ENCODE data around the gene LGALS4.
"Not testable (repeated sequence)": the region's sequence is repeated elsewhere in the genome, so short reads cannot be mapped to it uniquely, and the experiment has no call there.

Gene LGALS4

DNA sequence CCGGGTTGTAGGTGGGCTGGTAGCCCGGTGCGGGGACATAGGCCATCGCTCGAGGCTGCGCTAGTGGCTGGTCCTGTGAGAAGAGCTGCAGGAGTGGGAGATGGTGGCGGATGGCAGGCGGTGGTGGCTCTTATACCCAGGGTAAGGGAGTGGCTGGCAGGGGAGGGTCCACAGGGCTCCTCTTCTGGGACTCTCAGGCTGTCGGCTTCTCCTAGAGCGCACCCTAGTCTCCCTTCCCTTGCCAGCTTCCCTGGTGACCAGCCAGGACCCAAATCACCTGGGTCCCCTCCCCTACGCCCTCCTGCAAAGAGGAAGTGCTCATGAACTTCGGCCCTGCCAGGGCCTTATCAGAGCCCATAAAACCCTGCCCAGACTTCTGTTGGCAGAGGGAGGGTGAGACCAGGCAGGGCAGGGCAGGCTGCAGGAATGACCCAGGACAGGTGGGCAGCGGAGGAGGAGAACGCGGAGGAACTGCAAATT, at the start of gene LGALS4:
TSS of gene LGALS4 (minus strand) at position 105 of the 480 bp plus-strand sequence. CDS start at position 46, 59 bp downstream.
- in situ Hi-C loops (cut with MboI; ENCODE audit: low sequenced_read_pairs), result no loop called here

DNA sequence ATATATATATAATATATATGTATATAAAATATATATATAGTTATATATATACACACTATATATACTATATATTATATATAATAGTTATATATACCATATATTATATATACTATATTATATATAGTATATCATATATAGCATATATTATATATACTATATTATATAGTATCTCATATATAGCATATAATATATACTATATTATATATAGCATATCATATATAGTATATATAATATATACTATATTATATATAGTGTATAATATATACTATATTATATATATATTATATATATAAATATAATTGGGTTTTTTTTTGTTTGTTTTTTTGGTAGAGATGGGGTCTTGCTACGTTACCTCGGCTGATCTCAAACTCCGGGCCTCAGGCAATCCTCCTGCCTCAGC, 48.6 kb upstream of the LGALS4 start:
- in situ Hi-C loops (cut with MboI; ENCODE audit: low sequenced_read_pairs), result no loop called here

DNA sequence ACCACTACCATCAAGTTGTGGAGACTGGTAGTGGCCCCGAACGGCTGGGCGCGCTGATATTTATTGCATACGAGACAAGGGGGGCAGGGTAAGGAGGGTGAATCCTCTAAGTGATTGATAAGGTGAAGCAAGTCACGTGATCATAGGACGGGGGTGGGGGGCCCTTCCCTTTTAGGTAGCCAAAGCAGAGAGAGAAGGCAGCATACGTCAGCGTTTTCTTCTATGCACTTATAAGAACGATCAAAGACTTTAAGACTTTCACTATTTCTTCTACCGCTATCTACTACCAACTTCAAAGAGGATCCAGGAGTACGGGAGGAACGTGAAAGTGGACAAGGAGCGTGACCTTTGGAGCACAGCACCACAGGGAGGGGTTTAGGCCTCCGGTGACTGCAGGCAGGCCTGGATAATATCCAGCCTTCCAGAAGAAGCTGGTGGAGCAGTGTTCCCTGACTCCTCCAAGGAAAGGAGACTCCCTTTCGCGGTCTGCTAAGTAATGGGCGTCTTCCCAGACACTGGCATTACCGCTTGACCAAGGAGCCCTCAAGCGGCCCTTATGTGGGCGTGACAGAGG, 47.0 kb upstream of the LGALS4 start:
- in situ Hi-C loops (cut with MboI; ENCODE audit: low sequenced_read_pairs), result not testable (repeated sequence)

GRCh38 chr19:38856813-38857212, 44.1 kb upstream of the LGALS4 start:
- in situ Hi-C loops (cut with MboI; ENCODE audit: low sequenced_read_pairs), result no loop called here

DNA sequence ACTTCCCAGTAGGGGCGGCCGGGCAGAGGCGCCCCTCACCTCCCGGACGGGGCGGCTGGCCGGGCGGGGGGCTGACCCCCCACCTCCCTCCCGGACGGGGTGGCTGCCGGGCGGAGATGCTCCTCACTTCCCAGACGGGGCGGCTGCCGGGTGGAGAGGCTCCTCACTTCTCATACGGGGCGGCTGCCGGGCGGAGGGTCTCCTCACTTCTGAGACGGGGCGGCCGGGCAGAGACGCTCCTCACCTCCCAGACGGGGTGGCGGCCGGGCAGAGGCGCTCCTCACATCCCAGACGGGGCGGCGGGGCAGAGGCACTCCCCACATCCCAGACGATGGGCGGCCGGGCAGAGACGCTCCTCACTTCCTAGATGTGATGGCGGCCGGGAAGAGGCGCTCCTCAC, 43.0 kb upstream of the LGALS4 start:
- in situ Hi-C loops (cut with MboI; ENCODE audit: low sequenced_read_pairs), result not testable (repeated sequence)

- in situ Hi-C loops (cut with MboI; ENCODE audit: low sequenced_read_pairs), result not testable (repeated sequence)
Measured at GRCh38 chr19:38854961-38855360, 42.2 kb upstream of the LGALS4 start.

GRCh38 chr19:38853214-38853613, 40.5 kb upstream of the LGALS4 start:
- in situ Hi-C loops (cut with MboI; ENCODE audit: low sequenced_read_pairs), result no loop called here

GRCh38 chr19:38852231-38853044, 39.7 kb upstream of the LGALS4 start:
- in situ Hi-C loops (cut with MboI; ENCODE audit: low sequenced_read_pairs), result no loop called here

- in situ Hi-C loops (cut with MboI; ENCODE audit: low sequenced_read_pairs), result no loop called here
Measured at GRCh38 chr19:38851622-38852230, 39.0 kb upstream of the LGALS4 start.

DNA sequence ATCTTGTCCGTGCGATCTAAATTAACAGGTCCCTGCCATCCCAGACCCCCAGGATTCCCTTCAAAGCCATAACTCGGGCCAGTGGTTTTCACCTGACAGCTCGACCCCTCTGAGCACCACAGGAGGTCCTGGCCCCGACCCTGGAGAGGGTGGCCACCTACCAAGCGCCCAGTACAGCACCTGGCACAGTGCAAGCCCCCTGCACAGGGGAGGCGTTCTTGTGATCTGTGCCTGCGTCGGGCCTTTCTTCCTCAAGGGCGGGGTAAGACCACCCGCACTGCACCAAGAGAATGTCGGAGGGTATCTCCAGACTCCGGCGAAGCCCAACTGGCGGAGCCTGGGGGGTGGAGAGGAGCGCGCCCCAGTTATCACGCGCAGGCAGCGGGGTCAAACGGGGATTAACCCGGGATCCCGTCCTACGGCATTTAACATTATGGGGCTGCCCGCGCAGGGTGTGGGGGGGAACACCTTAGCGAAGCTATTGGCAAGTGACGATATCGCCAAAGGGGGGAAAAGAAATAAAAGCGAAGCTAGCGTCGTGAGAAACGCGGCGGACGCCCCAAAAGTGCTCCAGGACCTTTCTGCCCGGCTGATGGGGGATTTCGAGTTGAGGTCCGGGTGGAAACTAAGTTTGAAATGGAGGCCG, 38.4 kb upstream of the LGALS4 start:
- in situ Hi-C loops (cut with MboI; ENCODE audit: low sequenced_read_pairs), result no loop called here

- in situ Hi-C loops (cut with MboI; ENCODE audit: low sequenced_read_pairs), result no loop called here
Measured at GRCh38 chr19:38850436-38850975, 37.8 kb upstream of the LGALS4 start.

DNA sequence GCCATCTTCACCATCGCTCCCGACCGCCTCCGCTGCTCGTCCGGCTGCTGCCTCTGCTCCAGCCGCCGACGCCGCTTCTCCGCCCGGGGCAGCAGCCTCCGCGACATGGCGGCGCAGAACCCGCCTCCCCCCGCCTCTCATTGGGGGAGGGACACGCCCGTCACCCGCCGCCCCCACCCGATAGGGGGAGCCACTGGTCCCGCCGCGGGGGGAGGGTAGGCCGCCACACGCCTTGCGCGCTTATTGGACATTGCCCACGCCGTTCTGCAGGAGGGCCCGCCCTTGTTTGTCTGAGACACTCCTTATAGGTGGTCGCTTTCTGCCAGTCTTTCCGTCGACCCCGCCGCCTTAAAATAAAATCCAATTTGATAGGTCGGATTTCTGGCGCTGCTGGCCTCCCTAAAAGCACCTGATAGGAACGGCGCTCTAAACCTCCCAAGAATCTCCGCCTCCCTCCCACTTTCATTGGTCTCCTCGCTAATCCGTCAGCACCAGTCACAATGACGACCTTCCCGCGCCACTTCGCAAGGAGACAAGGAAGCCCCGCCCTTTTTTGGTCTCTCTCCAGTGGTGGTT, 37.2 kb upstream of the LGALS4 start, which contains the start of gene HNRNPL:
TSS of gene HNRNPL (minus strand) at position 127 of the 576 bp plus-strand sequence. CDS start at position 107, 20 bp downstream.
- in situ Hi-C loops (cut with MboI; ENCODE audit: low sequenced_read_pairs), result no loop called here

DNA sequence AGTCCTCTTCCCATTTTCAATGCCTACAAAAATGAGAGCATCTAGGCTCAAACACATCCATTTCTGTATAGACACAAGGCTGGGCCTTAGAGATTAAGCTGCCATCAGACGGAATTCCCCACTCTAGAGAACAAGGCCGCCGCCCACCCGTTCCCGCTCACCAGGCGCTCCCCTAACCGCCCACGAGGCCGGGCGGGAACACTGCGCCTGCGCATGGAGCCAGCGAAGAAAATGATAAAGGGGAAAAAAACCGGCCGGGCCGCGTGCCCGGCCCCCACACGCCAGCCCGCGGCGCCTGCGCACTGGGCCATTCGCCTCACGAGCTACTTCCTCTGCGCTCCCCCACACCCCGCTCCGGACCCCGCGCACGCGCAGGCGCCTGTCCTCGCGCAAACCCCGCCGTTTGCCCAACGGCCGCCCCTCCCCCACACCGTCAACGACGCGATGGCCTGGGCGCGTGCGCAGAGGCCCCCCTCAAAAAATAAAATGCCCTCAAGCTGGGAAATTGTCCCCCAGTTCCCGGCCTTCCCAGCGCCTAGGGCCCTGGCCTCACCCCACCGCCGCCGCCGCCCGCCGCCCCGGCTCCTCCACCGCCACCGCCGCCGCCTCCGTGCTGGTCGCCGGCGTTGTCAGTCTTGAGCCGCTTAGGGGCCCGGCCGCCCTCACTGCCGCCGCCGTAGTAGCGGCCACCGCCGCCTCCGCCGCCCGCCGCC, 36.6 kb upstream of the LGALS4 start:
- in situ Hi-C loops (cut with MboI; ENCODE audit: low sequenced_read_pairs), result no loop called here

GRCh38 chr19:38848299-38849146, 35.8 kb upstream of the LGALS4 start:
- in situ Hi-C loops (cut with MboI; ENCODE audit: low sequenced_read_pairs), result no loop called here

DNA sequence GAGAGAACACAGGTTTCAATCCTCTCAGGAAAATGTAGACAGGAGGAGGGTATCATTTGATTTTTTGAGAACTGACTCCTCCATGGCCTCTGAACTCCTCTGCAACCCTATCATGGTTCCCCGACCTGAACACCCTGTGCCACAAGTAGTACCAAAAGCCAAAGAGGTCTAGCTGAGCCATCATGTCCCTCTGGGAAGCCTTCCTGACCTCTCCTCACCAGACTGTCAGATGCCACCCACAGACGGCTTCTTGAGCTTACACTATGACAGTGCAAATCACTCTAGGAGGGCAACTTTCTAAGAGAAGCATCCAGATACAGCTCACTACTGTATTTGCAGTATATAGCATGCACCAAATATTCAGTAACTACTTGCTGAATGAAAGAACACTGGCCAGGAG, 33.4 kb upstream of the LGALS4 start:
- in situ Hi-C loops (cut with MboI; ENCODE audit: low sequenced_read_pairs), result no loop called here

- in situ Hi-C loops (cut with MboI; ENCODE audit: low sequenced_read_pairs), result no loop called here
Measured at GRCh38 chr19:38845374-38846024, 32.8 kb upstream of the LGALS4 start.

GRCh38 chr19:38844093-38844686, 31.4 kb upstream of the LGALS4 start:
- in situ Hi-C loops (cut with MboI; ENCODE audit: low sequenced_read_pairs), result no loop called here

DNA sequence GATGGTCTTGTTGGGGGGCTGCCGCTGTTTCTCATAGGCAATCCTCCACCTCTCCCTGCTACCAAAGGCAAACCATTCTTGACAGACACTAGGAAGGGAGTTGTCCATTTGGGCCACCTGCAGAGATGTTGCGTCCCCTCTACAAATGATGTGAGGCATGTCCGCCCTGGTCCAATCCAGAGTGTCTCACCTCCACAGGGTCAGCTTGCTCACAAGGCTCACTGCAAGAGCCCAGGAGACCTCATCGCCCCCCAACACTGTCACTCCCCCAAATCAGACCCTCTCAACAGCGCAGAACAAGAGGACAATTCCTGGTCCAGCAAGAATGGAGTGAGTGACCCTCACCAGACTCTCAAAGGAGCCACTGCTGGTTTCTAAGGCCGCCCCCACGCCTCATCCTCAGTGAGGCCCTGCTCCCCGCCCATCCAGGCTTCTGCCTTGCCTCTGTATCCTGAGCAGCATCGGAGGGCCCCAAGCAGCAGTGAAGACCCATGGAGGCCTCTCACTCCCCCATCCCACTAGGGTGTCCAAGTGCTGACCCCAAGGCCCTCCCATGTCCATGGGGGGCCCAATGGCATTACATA, 30.5 kb upstream of the LGALS4 start:
- in situ Hi-C loops (cut with MboI; ENCODE audit: low sequenced_read_pairs), result no loop called here

Data from hTERT RPE-1 (cell line).